ENCODE results near the gene PIR.

GRCh38 chrX:15483891-15484290 lies 9.2 kb downstream of the PIR start:
- no peak for TF ChIP-seq POLR2AphosphoS5 (IDR thresholded peaks at IDR 0.05)
- no peak for TF ChIP-seq POLR2A (IDR thresholded peaks at IDR 0.05)
